DOHH2 (cell line): ENCODE data around the gene TXNDC2.

Source experiments
- EZH2phosphoT487 ChIP-seq: fragments of 200-600 bp; sonication (generic); IDR thresholded peaks from 2 replicates; pipeline ENCODE4 v1.6.1; 2017; ENCODE audit warnings: borderline replicate concordance, mild to moderate bottlenecking, antibody characterized with exemption, low read length, moderate library complexity, mixed read lengths
- TF ChIP-seq, protein P1 (sequence below): fragments of 200-600 bp; sonication (generic); IDR thresholded peaks from one replicate; pipeline ENCODE4 v1.5.1; 2014; ENCODE audit warnings: antibody characterized with exemption, mild to moderate bottlenecking, low read depth, low read length; ENCODE audit not compliant: poor library complexity, severe bottlenecking

DNA sequence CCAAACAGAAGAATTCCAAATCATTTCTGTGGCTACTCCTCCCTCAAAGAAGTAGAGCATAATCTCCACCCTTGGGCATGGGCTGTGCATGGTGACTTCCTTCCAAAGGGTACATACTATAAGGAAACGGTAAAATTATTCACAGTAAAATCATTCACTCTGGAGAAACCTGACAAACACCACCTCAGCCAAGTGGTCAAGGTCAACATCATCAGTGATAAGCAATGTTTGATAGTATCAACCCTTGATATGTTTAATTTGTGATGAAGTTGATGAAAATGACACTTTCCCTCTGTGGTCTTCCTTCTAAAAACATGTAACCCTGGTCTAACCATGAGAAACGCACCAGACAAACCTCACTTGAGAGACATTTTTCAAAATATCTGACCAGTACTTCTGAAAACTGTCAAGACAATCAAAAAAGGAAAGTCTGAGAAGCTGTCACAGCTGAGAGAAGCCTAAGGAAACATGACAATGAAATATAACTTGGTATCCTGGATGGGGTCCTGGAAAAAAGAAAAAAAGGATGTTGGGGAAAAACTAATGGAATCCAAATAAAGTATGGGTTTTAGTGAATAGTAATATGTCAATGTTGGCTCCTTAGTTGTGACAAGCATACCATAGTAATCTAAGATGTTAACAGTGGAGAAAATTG, 9.4 kb upstream of the TXNDC2 start:
- TF ChIP-seq, protein P1, sequence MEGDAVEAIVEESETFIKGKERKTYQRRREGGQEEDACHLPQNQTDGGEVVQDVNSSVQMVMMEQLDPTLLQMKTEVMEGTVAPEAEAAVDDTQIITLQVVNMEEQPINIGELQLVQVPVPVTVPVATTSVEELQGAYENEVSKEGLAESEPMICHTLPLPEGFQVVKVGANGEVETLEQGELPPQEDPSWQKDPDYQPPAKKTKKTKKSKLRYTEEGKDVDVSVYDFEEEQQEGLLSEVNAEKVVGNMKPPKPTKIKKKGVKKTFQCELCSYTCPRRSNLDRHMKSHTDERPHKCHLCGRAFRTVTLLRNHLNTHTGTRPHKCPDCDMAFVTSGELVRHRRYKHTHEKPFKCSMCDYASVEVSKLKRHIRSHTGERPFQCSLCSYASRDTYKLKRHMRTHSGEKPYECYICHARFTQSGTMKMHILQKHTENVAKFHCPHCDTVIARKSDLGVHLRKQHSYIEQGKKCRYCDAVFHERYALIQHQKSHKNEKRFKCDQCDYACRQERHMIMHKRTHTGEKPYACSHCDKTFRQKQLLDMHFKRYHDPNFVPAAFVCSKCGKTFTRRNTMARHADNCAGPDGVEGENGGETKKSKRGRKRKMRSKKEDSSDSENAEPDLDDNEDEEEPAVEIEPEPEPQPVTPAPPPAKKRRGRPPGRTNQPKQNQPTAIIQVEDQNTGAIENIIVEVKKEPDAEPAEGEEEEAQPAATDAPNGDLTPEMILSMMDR = no peak
- no peak for TF ChIP-seq EZH2phosphoT487
